Trophoblast cell (in vitro differentiated cells and primary cell): ENCODE results near the gene FCN3.

Source experiments
- DNase-seq, 2 donors: peaks; one replicate each; pipeline ENCODE4 v3.0.0-alpha.2; 2016
- H2AFZ ChIP-seq: 2 replicates; pipeline ENCODE4 v1.6.1; 2013; ENCODE audit warnings: low read length, moderate library complexity, mild to moderate bottlenecking; ENCODE audit not compliant: insufficient read depth, poor library complexity
- H2AK5ac ChIP-seq: 2 replicates; pipeline ENCODE4 v1.6.1; 2013; ENCODE audit warnings: mild to moderate bottlenecking, low read length
- H2BK120ac ChIP-seq: 2 replicates; pipeline ENCODE4 v1.6.1; 2013; ENCODE audit warnings: low read length, mild to moderate bottlenecking, moderate library complexity; ENCODE audit not compliant: insufficient read depth, poor library complexity
- H2BK12ac ChIP-seq: 2 replicates; pipeline ENCODE4 v1.6.1; 2013; ENCODE audit warnings: mild to moderate bottlenecking, low read length, moderate library complexity
- H2BK5ac ChIP-seq: 2 replicates; pipeline ENCODE4 v1.6.1; 2013; ENCODE audit warnings: low read length, low read depth, moderate library complexity, mild to moderate bottlenecking; ENCODE audit not compliant: poor library complexity
- H3K14ac ChIP-seq: 2 replicates; pipeline ENCODE4 v1.6.1; 2013; ENCODE audit warnings: mild to moderate bottlenecking, low read length
- H3K18ac ChIP-seq: 2 replicates; pipeline ENCODE4 v1.6.1; 2013; ENCODE audit warnings: mild to moderate bottlenecking, low read length
- H3K23ac ChIP-seq: 2 replicates; pipeline ENCODE4 v1.6.1; 2013; ENCODE audit warnings: low read length
- H3K27ac ChIP-seq: 2 replicates; pipeline ENCODE4 v1.5.1; 2013; ENCODE audit warnings: low read depth, mild to moderate bottlenecking, inconsistent platforms, low read length, moderate library complexity
- H3K27me3 ChIP-seq: 2 replicates; pipeline ENCODE4 v1.6.1; 2013; ENCODE audit warnings: inconsistent platforms, mild to moderate bottlenecking, low read length, moderate library complexity; ENCODE audit not compliant: insufficient read depth
- H3K36me3 ChIP-seq, 2 experiments: 1 replicate in 1 of 2; 2 replicates in 1 of 2; pipeline ENCODE4 v1.6.1; 2013; ENCODE audit warnings: low read length in 2 of 2, mild to moderate bottlenecking in 2 of 2, moderate library complexity in 1 of 2; ENCODE audit not compliant: insufficient read depth in 2 of 2, control insufficient read depth in 1 of 2
- H3K4ac ChIP-seq: 2 replicates; pipeline ENCODE4 v1.6.1; 2013; ENCODE audit warnings: low read depth, mild to moderate bottlenecking, low read length, moderate library complexity
- H3K4me1 ChIP-seq, 2 experiments: 1 replicate in 1 of 2; 2 replicates in 1 of 2; pipeline ENCODE4 v1.6.1; 2013; ENCODE audit warnings: low read length in 2 of 2, mild to moderate bottlenecking in 2 of 2, moderate library complexity in 1 of 2; ENCODE audit not compliant: insufficient read depth in 2 of 2, control insufficient read depth in 1 of 2
- H3K4me2 ChIP-seq: 2 replicates; pipeline ENCODE4 v1.6.1; 2013; ENCODE audit warnings: inconsistent platforms, mild to moderate bottlenecking, low read length, moderate library complexity
- H3K4me3 ChIP-seq: 2 replicates; pipeline ENCODE4 v1.5.1; 2013; ENCODE audit warnings: mild to moderate bottlenecking, low read depth, low read length, inconsistent platforms
- H3K79me1 ChIP-seq: one replicate; pipeline ENCODE4 v1.6.1; 2013; ENCODE audit warnings: low read length
- H3K79me2 ChIP-seq: 2 replicates; pipeline ENCODE4 v1.6.1; 2013; ENCODE audit warnings: low read length, mild to moderate bottlenecking; ENCODE audit not compliant: control insufficient read depth, insufficient read depth, poor library complexity
- H3K9ac ChIP-seq: 2 replicates; pipeline ENCODE4 v1.6.1; 2013; ENCODE audit warnings: mild to moderate bottlenecking, low read length
- H3K9me3 ChIP-seq: 2 replicates; pipeline ENCODE4 v1.6.1; 2013; ENCODE audit warnings: low read depth, mild to moderate bottlenecking, control low read depth, inconsistent platforms, low read length; ENCODE audit not compliant: insufficient read depth
- H4K12ac ChIP-seq: 2 replicates; pipeline ENCODE4 v1.6.1; 2013; ENCODE audit warnings: low read depth, mild to moderate bottlenecking, low read length, moderate library complexity
- H4K8ac ChIP-seq: 2 replicates; pipeline ENCODE4 v1.6.1; 2013; ENCODE audit warnings: low read depth, mild to moderate bottlenecking, low read length, moderate library complexity
- H4K91ac ChIP-seq: one replicate; pipeline ENCODE4 v1.6.1; 2013; ENCODE audit warnings: low read depth, mild to moderate bottlenecking, low read length, moderate library complexity
- WGBS: extraction: QIAGEN DNeasy Blood & Tissue Kit; methylation state at CpG from one replicate; pipeline ENCODE4 v1.1.7; 2013; ENCODE audit warnings: missing lambda C conversion rate; ENCODE audit not compliant: insufficient read length, insufficient coverage; ENCODE audit errors: extremely low coverage; 5-methylcytosine and 5-hydroxymethylcytosine counted together

Gene FCN3

GRCh38 chr1:27348861-27349783, 25.5 kb downstream of the FCN3 start:
- peaks cover 11% of the 10 kb centered on the region for H3K79me1 ChIP-seq
- H3K9me3 ChIP-seq: peaks cover 6% of the 10 kb centered on the region
- no peaks in the 10 kb centered on the region for H3K79me2 ChIP-seq
- no peaks in the 10 kb centered on the region for H3K27me3 ChIP-seq
- peak overlapping the region; percentile 33 for H3K14ac ChIP-seq
- peak overlapping the region; percentile 60 for H3K4me3 ChIP-seq
- peak overlapping the region; percentile 39 for H4K8ac ChIP-seq
- H3K18ac ChIP-seq: peak overlapping the region; percentile 28
- H2BK12ac ChIP-seq: peak overlapping the region; percentile 32
- peak overlapping the region; percentile 66 for H3K4me2 ChIP-seq
- H2AK5ac ChIP-seq: peak overlapping the region; percentile 1
- peak overlapping the region; percentile 78 for H4K91ac ChIP-seq
- H3K4ac ChIP-seq: peak overlapping the region; percentile 7
- peak; percentile 74 to 76 for DNase-seq
- H2BK120ac ChIP-seq: peak overlapping the region; percentile 18
- H4K12ac ChIP-seq: peak overlapping the region; percentile 24
- H3K9ac ChIP-seq: no peak overlapping the region
- peaks cover 0 to 4% of the 10 kb centered on the region in 2 experiments for H3K36me3 ChIP-seq
- peak overlapping the region; percentile 67 for H2AFZ ChIP-seq
- H3K4me1 ChIP-seq: peaks cover 22 to 28% of the 10 kb centered on the region in 2 experiments
- H2BK5ac ChIP-seq: peak overlapping the region; percentile 24
- no peak overlapping the region for H3K27ac ChIP-seq
- H3K23ac ChIP-seq: no peak overlapping the region
- WGBS: no CpG with 5 or more reads among the region's 51 CpGs

DNA sequence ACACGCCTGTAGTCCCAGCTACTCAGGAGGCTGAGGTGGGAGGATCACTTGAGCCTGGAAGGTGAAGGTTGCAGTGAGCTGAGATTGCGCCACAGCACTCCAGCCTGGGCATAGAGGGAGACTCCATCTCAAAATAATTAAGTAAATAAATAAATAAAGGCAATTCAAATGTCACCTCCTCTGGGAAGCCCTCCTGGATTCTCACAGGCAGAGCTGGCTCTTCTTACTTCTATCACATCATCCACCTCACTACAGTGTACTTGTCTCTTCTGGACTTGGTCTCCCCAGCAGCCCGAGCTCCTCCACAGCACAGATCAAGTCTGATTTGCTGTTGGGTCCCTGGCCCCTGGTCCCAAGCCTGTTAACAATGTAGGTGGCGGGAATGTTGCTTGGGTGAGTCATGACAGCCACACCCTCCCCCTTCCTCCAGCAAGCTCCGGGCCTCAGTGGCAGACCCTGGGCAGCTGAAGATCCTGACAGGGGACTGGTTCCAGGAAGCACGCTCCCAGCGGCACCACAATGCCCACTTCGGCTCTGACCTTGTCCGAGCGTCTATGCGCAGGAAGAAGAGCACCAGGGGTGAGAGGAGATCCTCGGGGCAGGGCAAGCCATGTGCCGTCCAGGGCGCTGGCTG, 27.5 kb downstream of the FCN3 start:
- Histone ChIP-seq H3K9ac (no peak overlapping the region), H2BK120ac (no peak overlapping the region)
- WGBS: no CpG with 5 or more reads among the region's 14 CpGs

DNA sequence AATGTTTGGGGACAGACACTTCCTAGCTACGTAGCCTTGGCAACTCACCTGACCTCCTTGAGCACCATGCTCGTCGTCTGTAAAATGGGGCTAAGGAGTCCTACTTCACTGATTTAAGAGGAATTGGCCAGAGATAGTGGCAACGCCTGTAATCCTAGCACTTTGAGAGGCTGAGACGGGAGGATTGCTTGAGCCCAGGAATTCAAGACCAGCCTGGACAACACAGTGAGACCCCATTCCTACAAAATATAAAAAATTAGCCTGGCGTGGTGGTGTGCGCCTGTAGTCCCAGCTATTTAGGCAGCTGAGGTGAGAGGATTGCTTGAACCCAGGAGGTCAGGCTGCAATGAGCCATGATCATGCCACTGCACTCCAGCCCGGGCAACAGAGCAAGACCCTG, 28.3 kb downstream of the FCN3 start:
- H4K12ac ChIP-seq: no peak overlapping the region
- no peak overlapping the region for H2AK5ac ChIP-seq
- no peak overlapping the region for H4K91ac ChIP-seq
- H3K79me1 ChIP-seq: peaks cover 24% of the 10 kb centered on the region
- no peak overlapping the region for H3K4ac ChIP-seq
- no peak overlapping the region for H2BK12ac ChIP-seq
- DNase-seq: no peak
- H2BK5ac ChIP-seq: no peak overlapping the region
- no peaks in the 10 kb centered on the region for H3K36me3 ChIP-seq
- peaks cover 4% of the 10 kb centered on the region for H3K79me2 ChIP-seq
- no peak overlapping the region for H2BK120ac ChIP-seq
- H4K8ac ChIP-seq: no peak overlapping the region
- H3K4me1 ChIP-seq: peaks cover 40 to 50% of the 10 kb centered on the region in 2 experiments
- no CpG with 5 or more reads among the region's 8 CpGs for WGBS
- no peaks in the 10 kb centered on the region for H3K27me3 ChIP-seq
- no peak overlapping the region for H3K27ac ChIP-seq
- H3K18ac ChIP-seq: no peak overlapping the region
- no peak overlapping the region for H3K9ac ChIP-seq
- H3K4me2 ChIP-seq: no peak overlapping the region
- H3K4me3 ChIP-seq: no peak overlapping the region
- peaks cover 7% of the 10 kb centered on the region for H3K9me3 ChIP-seq
- no peak overlapping the region for H3K23ac ChIP-seq
- H3K14ac ChIP-seq: no peak overlapping the region
- no peak overlapping the region for H2AFZ ChIP-seq

More for the DNA sequence above, 27.5 kb downstream of the FCN3 start:
- Histone ChIP-seq H3K4me2 (no peak overlapping the region), H4K12ac (no peak overlapping the region), H2AFZ (no peak overlapping the region), H3K4me3 (no peak overlapping the region), H3K27me3 (no peaks in the 10 kb centered on the region), H3K14ac (no peak overlapping the region), H2AK5ac (no peak overlapping the region), H3K23ac (no peak overlapping the region), H2BK12ac (no peak overlapping the region), H3K4me1 (peaks cover 37 to 43% of the 10 kb centered on the region in 2 experiments), H3K18ac (no peak overlapping the region), H4K91ac (no peak overlapping the region), H4K8ac (no peak overlapping the region), H3K79me1 (peaks cover 22% of the 10 kb centered on the region), H3K9me3 (peaks cover 7% of the 10 kb centered on the region), H3K36me3 (no peaks in the 10 kb centered on the region), H2BK5ac (no peak overlapping the region), H3K4ac (no peak overlapping the region), H3K79me2 (peaks cover 4% of the 10 kb centered on the region), H3K27ac (no peak overlapping the region)
- peak in 1 of 2 donors; percentile 53 for DNase-seq

GRCh38 chr1:27345272-27345671, 29.4 kb downstream of the FCN3 start:
- Histone ChIP-seq H3K27ac (no peak overlapping the region), H2BK5ac (no peak overlapping the region), H3K4ac (no peak overlapping the region), H3K36me3 (no peaks in the 10 kb centered on the region), H3K79me1 (peaks cover 21% of the 10 kb centered on the region), H3K18ac (no peak overlapping the region), H3K4me2 (no peak overlapping the region), H2BK120ac (no peak overlapping the region), H3K14ac (no peak overlapping the region), H2BK12ac (no peak overlapping the region), H3K4me3 (no peak overlapping the region), H2AFZ (no peak overlapping the region), H2AK5ac (no peak overlapping the region), H3K9ac (no peak overlapping the region), H3K79me2 (peaks cover 4% of the 10 kb centered on the region), H4K91ac (no peak overlapping the region), H4K8ac (no peak overlapping the region), H4K12ac (no peak overlapping the region), H3K9me3 (peaks cover 4% of the 10 kb centered on the region), H3K23ac (no peak overlapping the region), H3K4me1 (peaks cover 38 to 46% of the 10 kb centered on the region in 2 experiments), H3K27me3 (no peaks in the 10 kb centered on the region)
- no peak for DNase-seq
- no CpG with 5 or more reads among the region's 12 CpGs for WGBS
